HG02840 (cell line): ENCODE results near the gene HCRTR2.
"Not testable (repeated sequence)": the region's sequence is repeated elsewhere in the genome, so short reads cannot be mapped to it uniquely, and the experiment has no call there.

Experiments
- ATAC-seq: cut with Tn5 transposase; IDR thresholded peaks from one replicate; pipeline ENCODE4 v1.9.1; 2021; ENCODE audit warnings: mild to moderate bottlenecking, moderate library complexity, moderate number of reproducible peaks; ENCODE audit not compliant: unreplicated experiment, low FRiP score

The HCRTR2 gene

GRCh38 chr6:55210952-55211351 lies 36.6 kb downstream of the HCRTR2 start:
- ATAC-seq, result no peak

GRCh38 chr6:55212156-55212555 lies 37.8 kb downstream of the HCRTR2 start:
- ATAC-seq, result no peak

GRCh38 chr6:55220961-55221360 lies 46.6 kb downstream of the HCRTR2 start:
- no peak for ATAC-seq

GRCh38 chr6:55227862-55228261 lies 53.5 kb downstream of the HCRTR2 start:
- no peak for ATAC-seq

DNA sequence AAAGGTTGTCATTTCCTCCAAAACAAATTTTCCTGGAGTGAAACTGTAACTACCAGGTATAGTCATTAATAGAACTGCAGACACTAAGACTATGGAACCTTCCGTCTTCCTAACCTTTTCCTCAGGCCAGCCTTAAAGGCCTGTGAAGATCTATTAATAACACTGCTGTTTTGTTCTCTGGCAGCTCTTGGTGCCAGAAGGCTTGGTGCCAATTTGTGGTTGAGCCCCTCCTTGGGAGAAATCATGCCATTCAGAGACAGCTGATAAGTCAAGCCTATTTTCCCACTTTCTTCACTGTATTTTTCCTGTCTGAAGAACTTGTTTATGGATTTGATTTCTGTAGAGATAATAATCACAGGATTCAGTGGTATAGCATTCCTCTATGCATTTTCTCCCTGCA lies 64.8 kb downstream of the HCRTR2 start:
- no peak for ATAC-seq

DNA sequence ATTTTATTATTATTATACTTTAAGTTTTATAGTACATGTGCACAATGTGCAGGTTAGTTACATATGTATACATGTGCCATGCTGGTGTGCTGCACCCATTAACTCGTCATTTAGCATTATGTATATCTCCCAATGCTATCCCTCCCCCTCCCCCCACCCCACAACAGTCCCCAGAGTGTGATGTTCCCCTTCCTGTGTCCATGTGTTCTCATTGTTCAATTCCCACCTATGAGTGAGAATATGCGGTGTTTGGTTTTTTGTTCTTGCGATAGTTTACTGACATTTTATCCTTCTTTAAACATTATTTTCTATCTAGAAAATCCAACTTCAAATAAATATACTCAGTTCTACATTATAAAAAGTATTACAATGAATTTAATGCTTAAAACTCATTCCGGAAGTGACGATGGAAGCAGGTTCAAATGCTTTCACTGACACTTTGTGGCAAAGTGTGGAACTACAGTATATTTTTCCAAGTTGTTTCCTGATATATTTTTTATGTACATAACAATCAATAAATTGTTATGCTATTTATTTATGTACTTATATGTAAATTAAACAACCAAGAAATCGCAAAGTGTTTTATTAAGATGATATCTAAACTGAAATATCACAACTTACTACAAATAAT lies 66.8 kb downstream of the HCRTR2 start:
- ATAC-seq, result not testable (repeated sequence)

DNA sequence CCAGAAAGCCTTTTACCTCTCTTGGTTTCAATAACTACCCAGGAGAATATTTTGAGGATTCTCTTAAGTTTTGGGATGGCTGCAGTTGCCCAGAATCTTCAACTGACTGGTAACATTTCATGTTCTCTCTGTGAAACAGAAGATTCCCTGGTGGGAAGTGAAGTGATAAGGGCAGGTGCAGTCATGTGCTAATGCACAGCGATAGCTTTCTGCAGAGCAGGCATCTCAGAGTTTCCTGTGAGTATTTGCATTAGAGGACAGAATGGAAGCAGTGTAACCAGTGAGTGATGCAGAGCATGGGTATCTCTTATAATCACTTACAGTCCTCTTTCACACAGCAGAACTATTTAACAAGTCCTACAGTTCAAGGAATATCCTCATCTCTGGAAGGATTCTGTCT lies 76.1 kb downstream of the HCRTR2 start:
- no peak for ATAC-seq

DNA sequence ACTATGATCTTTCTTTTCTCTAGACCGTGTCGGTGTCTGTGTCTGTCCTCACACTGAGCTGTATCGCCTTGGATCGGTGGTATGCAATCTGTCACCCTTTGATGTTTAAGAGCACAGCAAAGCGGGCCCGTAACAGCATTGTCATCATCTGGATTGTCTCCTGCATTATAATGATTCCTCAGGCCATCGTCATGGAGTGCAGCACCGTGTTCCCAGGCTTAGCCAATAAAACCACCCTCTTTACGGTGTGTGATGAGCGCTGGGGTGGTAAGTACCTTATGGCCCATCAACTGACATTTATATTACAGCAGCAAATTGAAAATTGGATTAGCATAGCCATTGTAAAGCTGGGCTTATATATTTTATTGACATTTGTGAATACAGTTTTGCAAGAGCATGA lies 80.8 kb downstream of the HCRTR2 start:
- no peak for ATAC-seq

- ATAC-seq, result no peak
Observed at GRCh38 chr6:55260181-55260580, 85.9 kb downstream of the HCRTR2 start.

DNA sequence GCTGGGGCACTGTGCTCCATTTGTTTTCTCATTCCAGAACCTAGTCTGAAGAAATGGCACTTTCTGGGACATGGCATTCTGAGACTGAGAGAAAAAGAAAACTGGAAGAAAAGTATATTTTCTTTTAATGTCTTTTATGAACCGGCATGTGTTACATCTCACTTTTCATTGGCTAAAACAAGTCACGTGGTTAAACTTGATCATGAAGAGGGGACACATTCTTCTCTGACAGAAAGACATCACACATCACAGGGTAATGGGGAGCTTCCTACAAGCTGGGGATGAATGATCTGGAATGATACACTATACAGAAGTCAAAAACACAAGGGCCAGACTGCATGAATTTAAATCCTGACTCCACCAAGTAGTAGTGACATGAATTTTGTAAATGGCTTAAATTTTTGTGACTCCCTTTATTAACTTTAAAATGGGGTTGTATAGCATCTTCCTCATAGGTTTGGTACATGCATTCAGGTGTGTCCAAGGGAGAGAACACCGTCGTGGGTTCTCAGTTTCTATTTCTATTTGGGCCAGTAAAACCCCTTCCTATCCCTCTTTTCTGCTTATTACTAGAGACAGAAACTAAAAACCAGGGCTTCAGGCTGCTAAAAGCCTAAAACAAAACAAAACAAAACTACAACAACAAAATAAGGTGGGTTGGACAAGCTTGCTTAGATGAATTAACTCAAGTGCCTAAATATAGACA lies 91.2 kb downstream of the HCRTR2 start:
- no peak for ATAC-seq

GRCh38 chr6:55266896-55267295 lies 92.6 kb downstream of the HCRTR2 start:
- no peak for ATAC-seq

DNA sequence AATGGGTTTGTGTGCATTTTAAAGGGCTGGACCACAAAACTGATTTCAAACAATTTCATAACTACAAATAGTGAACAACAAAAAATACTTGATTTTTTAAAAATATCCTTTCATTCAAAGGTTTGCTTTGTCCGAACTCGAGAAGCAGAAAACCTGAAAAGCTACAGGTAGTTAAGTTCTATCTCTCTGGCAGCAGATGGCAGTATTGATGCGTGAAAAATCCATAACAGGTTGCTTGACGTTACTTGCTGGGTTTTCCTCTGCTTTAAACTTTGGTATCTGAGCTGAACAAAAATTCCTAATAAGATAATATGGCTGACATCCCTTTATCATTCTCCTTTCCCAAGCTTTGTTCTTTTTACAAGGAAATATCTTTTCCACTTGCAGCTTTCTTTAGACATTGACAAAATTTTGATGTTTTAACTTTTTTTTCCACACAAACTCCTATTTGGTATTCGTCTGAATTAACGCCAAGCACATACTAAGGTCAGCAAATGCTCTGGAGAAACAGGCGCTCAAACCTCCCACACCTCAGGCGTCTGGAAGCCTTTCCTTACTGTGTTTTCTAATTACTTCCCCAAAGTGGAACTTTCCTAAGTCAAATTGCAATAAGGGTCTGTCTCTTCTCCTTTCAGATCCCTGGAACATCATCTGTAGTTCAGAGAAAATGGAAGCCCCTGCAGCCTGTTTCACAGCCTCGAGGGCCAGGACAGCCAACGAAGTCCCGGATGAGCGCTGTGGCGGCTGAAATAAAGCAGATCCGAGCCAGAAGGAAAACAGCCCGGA lies 102.6 kb downstream of the HCRTR2 start:
- ATAC-seq, result no peak

DNA sequence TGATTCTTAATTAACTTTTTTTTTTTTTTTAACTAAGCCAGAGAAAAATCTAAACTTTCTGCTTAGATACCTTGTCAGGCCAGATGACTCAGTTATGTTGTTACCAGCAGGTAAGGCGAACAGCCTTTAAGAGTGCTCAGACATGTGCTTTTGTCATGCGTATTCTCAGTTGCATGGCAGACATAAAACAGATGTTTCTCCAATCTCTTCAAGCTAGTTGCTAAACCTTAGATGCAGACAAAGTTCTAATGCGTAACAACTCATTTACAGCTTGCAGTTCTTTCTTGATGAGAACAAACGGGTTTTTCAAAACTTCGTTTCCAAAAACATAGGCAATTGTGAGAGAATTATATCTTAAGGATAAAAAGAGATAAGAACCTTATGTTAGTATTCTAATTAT lies 103.3 kb downstream of the HCRTR2 start:
- ATAC-seq, result no peak

- ATAC-seq, result no peak
Observed at GRCh38 chr6:55281215-55281614, 106.9 kb downstream of the HCRTR2 start.

GRCh38 chr6:55282115-55282514 lies 107.8 kb downstream of the HCRTR2 start:
- ATAC-seq, result no peak

DNA sequence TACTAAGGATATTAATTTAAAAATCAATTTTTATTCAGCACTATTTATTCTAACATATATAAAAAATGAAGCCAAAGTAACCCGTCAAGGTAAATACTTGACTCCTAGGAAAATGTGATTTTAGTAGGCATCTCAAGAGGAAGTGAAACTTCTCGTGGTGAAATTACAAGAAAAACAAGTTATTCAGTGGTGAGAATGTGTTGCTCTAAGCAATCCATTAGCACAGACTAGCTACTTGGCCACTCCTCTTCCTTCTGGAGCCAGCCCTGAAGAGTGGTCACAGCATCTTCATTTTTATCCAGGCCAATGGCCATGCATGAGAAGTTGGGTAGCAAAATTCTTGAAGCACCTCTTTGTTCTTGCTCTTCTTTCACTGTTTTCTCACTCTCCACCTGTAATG lies 112.5 kb downstream of the HCRTR2 start:
- no peak for ATAC-seq

- ATAC-seq, result no peak
Observed at GRCh38 chr6:55290736-55291135, 116.4 kb downstream of the HCRTR2 start.

DNA sequence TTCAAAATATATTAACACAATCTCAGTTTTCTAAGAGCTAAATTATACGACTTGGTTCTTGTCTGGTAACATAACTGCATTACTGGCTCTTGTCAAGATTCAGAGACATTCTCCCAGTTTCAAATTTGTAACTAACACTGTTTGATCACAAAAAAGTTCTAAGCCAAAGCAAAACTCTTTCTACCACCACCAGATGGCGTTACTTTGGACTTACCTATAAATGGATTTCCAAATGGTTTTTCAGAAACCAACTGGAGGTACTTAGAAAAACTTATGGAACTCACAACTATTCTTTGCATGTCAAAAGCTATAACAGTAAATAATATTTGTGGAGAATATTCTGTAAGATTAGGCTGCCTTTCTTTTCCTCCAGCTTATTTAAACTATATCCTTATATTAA lies 118.8 kb downstream of the HCRTR2 start:
- no peak for ATAC-seq

DNA sequence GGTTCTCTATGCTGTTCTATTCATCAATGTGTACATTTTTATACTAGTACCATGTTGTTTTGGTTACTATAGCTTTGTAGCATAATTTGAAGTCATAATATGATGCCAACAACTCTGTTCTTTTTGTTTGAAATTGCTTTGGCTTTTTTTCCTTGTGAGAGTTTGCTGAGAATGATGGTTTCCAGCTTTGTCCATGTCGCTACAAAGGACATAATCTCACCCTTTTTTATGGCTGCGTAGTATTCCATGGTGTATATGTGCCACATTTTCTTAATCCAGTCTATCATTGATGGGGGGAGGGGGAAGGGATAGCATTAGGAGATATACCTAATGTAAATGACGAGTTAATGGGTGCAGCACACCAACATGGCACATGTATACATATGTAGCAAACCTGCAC lies 122.9 kb downstream of the HCRTR2 start:
- not testable (repeated sequence) for ATAC-seq

- ATAC-seq, result no peak
Observed at GRCh38 chr6:55299286-55299985, 125.1 kb downstream of the HCRTR2 start.

DNA sequence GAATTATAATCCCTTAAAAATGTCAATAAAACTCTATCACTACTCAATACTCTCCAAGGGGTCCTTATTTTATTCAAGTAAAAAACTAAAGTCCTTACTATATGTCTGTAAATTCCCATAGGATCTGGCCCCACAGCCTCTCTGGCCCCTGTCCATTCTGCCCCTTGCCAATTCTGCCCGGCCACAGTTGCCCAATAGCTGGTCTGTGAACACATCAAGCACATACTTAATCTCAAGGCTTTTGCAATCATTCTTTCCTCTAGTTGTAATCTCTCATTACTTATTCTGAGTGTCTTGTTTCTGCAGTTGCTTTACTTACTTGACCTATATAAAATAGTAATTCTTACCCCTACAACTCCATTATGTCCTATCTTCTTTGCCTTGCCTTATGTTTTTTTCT lies 130.4 kb downstream of the HCRTR2 start:
- no peak for ATAC-seq
